Measurements from ENCODE around the gene ZNF148.

ZNF148 gene

GRCh38 chr3:125189378-125190165, 185.6 kb downstream of the ZNF148 start:
- DNase-seq (ENCODE audit: low read depth): no peak

DNA sequence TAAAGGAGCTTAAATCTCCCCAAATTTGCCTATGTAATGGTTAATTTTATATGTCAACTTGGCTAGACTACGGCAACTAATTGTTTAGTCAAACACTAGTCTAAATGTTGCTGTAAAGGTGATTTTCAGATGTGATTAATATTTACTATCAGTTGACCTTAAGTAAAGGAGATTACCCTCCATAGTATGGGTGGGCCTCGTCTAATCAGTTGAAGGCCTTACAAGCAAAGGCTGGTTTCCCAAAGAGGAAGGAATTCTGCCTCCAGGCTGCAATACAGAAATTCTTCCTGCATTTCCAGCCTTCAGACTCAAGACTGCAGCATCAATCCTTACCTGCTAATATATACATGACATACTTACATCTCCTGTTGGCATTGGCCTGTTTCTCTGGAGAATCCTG, 186.2 kb downstream of the ZNF148 start:
- no peak for DNase-seq (ENCODE audit: low read depth)

DNA sequence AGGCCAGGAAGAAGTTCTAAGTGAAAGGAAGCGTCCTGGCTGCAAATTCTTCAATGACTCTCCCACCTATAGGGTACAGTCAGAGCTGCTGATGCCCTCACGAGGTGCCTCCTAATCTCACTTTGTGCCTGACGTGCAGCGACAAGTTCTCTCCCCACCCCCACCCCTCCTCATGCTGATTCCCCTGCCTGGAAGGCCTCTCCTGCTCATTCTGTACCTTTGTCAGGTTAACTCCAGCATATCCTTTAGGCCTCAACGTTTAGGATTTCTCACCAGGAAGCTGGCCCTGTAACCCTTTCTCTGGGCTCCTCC, 187.6 kb downstream of the ZNF148 start:
- no peak for DNase-seq (ENCODE audit: low read depth)

GRCh38 chr3:125186800-125187598, 188.1 kb downstream of the ZNF148 start:
- no peak for DNase-seq (ENCODE audit: low read depth)

DNA sequence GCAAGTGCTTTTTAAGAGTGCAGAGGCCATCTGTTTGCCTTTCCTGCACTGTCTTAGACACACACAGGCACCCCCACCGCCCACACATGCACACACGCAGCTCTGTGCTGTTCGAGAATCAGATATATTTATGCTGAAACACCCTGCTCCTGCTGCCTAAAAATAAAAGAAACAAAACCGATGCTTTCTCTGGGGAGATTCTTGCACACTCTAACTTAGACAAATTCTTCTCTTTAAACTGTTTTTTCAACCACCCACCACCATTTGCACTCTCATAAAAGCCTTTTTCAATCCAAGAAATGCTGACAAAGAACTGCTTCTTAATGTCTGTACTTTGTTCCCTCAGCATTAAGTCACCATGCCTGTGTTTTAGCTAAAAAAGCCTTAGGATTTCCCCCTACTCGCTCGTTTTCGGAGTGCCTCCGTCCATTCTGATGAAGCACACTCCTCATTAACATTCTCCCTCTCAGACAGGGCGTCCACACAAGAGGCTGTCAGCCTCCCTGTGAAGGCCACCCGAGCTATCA, 188.8 kb downstream of the ZNF148 start:
- peak; percentile 52 for DNase-seq (ENCODE audit: low read depth)

DNA sequence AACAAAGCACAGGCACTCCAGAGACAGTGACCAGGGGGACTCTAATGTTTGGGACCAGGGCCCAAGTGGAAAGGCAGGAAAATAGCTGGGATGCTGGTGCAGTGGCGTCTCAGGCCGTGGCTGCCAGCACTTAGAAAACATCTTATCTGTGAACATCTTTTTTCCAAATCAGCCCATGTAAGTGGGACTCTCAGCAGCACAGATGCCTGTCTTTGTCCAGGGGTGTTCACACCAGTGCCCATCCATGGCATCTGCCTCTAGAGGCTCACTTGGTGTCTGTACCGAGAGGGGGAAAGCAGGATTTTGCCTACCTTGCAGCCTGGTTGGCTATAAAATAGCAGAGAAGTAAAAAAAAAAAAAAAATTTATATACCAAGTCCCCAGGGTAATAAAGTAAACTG, 189.3 kb downstream of the ZNF148 start:
- no peak for DNase-seq (ENCODE audit: low read depth)

DNA sequence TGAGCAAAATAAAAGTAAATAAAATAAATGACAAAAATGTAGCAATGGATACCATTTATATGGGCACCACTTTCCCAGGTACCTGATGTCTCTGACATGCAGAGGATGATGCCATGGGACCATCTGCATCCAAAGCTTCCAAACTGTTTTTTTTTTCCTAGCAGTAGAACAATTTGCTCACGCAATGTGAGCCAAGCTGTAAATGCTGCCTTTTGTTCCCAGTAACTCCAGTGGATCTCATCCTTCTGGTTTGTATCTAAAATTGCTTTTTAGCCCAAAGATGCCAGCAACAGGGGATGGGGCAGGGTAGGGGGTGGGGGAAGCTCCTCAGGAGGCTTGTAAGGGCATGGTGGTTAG, 195.3 kb downstream of the ZNF148 start:
- no peak for DNase-seq (ENCODE audit: low read depth)

- DNase-seq (ENCODE audit: low read depth): no peak
These were observed 195.8 kb downstream of the ZNF148 start for GRCh38 chr3:125179143-125179883.

GRCh38 chr3:125177746-125178145, 197.4 kb downstream of the ZNF148 start:
- no peak for DNase-seq (ENCODE audit: low read depth)
